GDM1 (cell line): ENCODE measurements around the gene EIF1AX.
"Not testable (repeated sequence)": the region's sequence is repeated elsewhere in the genome, so short reads cannot be mapped to it uniquely, and the experiment has no call there.

ENCODE experiments used
- DNase-seq: peaks from one replicate; lab custom pipeline; 2025; lab: John Stamatoyannopoulos, UW

EIF1AX gene

DNA sequence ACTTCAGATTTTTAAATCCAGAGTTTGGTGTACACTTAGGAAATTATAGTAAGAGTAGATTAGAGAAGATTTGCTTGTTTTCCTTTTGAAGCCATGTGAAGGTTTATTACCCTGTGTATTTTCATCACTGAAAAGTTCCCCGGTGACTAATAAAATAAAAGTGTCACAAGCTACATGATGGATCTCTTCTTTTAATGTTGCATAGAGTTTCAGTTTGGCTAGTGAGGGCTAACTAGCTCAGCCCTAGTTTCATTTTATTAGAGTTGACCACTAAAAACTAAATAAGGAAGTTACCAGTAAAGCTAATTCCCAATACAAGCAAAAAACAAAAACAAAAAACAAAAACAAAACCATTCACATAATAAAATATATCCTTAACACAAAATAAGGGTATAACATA, 14.8 kb downstream of the EIF1AX start:
- DNase-seq, result not testable (repeated sequence)

GRCh38 chrX:20124964-20125363, 16.7 kb downstream of the EIF1AX start:
- no peak for DNase-seq

DNA sequence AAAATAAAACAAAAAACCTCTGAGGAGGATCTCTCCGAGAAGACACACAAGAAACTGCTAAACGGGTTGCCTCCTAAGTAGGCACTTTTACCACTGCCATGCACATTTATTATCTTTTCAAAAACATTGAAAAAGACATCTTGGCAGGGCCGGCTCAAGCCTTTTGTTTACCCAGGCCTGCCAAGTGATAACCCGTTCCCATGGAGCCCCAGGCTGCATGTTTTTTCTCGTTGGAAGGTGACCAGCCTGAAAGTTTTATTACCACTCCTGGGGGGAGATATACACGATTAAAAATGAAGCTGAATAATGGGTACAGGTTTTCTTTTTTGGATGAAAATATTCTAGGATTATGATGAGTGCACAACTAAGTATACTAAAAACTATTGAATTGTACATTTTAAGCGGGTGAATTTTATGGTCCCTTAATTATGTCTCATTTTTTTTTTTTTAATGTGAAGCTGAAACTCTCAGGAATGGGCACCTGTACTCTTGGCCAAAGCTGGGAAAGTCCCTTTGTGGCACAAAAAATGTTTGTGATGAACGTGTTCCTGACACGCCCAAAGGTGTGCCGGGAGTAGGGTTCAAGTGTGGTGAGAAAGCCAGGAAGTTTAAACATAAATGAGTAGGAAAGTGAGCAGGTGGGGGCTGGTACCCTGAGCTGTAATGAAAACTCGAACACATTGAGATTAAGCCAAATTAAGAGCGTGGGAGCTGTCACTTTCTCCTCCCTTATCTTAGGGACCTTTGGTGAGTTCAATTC, 23.4 kb downstream of the EIF1AX start:
- DNase-seq, result no peak

- DNase-seq, result no peak
Measured at GRCh38 chrX:20116577-20117240, 24.9 kb downstream of the EIF1AX start, which contains the start of gene MAP7D2. MAP7D2 (minus strand) TSS chrX:20116907; CDS start chrX:20116879, 28 bp downstream.

DNA sequence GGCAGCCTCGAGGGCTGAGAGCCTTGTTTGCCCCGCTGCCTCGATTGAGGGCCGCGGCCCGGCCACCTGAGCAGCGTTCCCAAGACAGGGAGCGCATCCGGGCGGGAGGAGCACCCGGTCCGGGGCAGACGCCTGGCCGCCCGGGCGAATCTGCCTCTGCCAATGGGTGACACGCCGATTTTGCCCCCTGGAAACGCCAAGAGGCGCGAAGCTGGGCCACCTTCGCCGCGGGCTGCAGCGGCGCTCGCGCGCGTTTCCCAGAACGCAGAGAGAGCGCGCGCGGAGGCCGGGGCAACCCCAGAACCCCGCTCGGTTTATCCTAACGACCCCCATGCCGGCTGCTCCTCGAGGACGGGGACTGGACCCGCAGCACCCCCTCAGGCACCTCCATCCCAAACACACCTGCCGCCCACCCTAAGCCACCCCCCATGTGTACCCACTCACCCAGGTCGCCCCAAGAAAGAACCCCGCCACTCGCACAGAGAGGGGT, 25.5 kb downstream of the EIF1AX start:
- DNase-seq, result no peak

DNA sequence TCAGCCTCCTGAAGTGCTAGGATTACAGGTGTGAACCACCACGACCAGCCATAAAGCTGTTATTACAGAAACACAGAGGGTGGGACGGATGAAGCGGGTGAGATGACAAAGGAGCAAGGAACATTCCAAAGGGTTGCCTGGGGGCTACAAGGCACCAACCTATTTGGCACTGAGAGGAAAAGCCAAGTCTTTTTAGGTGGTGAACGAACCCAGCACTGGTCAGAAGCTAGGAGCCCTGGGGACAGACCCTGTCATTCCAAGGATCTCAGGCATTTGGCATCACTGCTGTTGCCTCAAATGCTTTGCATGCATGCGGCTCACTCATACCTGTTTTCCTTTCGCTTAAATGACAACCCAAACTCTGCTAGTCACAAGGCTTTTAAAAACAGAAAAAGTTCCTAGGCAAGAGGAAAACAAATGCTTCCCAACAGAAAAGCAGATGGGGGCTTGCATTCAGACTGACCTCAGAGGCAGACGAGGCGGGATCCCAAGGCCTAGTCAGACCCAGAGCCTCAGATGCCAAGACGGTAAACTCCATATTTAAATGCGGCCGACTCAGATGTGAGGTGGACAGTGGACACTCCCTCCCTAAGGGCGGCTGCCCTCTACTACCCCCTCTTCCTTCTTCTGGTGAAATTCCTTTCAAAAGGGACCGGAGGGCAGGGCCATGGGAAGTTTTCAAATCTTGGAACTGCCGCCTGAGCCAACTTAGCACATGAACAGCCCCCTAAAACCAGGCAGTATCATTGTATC, 29.4 kb downstream of the EIF1AX start:
- no peak for DNase-seq

- DNase-seq, result no peak
Measured at GRCh38 chrX:20111271-20111670, 30.4 kb downstream of the EIF1AX start.

DNA sequence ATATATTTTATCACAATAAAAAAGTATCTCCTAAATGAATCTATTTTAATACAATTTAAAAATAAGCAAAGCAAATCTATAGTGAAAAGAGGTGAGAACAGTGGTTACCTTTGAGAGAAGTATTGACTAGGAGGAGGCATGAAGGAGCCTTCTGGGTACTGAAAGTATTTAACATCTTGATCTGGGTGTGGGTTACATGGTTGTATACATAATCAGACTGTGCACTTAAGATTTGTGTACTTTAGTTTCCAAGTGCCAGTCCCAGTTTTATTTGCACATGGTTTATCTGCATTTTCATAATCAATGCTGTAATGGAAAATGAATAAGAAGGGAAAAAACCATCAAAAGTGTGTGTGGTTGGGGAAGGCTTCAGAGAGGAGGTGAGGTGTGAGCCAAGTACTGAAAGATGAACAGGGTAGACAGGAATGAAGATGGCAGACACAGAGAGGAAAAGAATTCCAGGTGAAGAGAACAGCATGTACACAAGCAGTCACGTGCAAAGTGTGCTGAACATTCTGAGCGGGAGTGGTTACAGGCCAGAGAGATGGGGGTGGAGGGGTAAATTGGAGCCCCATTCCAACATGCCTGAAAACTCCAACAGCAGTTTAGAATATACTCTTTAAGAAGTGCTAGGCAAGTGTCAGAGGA, 39.6 kb downstream of the EIF1AX start:
- no peak for DNase-seq

DNA sequence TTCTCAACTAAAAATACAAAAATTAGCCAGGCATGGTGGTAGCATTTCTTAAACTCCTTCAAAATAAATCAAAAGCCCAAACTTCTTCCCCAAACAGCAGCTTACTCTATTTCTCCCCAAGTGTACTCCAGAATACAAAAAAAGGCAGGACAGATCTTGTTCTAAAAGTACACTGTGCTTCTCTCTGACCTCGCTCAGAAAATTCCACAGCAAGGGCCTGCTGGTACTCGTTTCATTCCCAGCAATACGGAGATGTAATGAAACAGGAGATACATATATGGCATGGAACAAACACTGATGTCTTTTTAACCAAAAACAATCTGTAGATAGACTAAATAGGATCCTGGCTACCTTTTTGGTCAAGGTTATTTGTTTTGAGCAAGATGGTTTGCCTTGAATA, 50.1 kb downstream of the EIF1AX start:
- no peak for DNase-seq

- DNase-seq, result no peak
Measured at GRCh38 chrX:20089845-20090244, 51.8 kb downstream of the EIF1AX start.

DNA sequence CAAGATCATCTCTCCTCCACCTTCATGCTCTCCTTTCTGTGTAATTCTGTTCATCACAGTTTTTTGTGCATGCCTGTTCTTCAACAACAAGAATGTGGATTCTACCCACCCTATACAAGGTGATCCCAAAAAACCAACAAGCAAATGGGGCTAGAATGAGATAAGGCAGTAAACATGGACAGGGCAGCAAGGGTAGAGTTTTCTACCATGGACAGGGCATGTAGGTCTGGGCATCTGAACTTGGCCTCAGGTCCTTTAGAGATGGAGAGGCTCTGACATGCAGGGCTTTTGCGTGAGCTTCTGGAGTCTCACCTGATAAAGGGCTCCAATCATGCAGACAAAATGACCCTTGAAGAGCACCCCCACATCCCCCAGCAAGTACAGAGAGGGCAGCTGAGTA, 61.4 kb downstream of the EIF1AX start:
- DNase-seq, result no peak
